ENCODE data around the gene MLLT1. TPM values are rescaled to one million over a fixed set of nuclear protein-coding genes. Genes with fewer than 3 reads are reported as not detected.

Gene MLLT1
- total RNA-seq, 1 experiment from 2014 or later, result 58.3 TPM

DNA sequence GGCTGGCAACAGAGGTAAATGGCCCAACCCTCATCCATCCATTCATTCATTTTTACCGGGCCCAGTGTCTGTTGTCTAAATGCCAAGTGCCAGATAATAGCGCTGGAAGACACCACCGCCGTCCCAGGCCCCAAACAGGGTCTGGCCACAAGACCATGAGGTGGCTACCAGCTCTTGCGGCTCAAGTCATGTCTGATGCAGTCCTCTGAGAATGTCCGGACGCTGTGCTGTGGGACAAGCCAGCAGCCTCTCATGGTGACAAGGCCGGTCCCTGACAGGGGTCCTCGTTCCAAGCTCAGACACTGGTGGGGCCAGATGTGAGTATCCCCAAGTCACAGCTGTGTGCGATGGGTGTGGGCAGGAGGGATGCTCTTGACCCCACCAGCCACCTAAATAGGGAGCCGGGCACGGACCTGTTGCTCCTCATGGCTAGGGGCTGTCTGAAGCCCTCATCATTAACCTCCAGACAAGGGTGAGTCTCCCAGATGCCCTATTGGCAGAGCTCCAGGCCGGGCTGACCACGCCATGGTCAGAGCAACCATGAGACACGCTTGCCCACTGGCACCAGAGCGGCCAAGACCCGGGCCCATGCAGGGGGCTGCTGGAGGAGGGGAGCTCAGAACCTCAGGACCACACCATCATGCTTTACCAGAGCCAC, 58.4 kb downstream of the MLLT1 start:
- POLR2A ChIA-PET, result no interaction called here
- no TSS peak for BruUV-seq (replicated peaks)
- intact Hi-C loops (cut with micrococcal nuclease; ENCODE audit: unreplicated experiment) (no loop called here), in situ Hi-C loops (cut with HindIII; ENCODE audit: low pct_unique_long_range_greater_than_20kb, low sequenced_read_pairs) (no loop called here)
- DNase-seq (ENCODE audit: low read depth, low spot score) (no peak), ATAC-seq (no peak)
- no peak overlapping the region for H3K27ac ChIP-seq (ENCODE audit: low read length)
- CTCF ChIA-PET, result no interaction called here
- no peaks in the 10 kb centered on the region for H3K9me3 ChIP-seq (ENCODE audit: control insufficient read depth, insufficient read depth, low read depth, low read length)
- no peaks in the 10 kb centered on the region for H3K36me3 ChIP-seq (ENCODE audit: control insufficient read depth, insufficient read depth, low read length)
- H3K4me1 ChIP-seq (ENCODE audit: control insufficient read depth, insufficient read depth, low read length), result no peaks in the 10 kb centered on the region
- TF ChIP-seq, protein P1, sequence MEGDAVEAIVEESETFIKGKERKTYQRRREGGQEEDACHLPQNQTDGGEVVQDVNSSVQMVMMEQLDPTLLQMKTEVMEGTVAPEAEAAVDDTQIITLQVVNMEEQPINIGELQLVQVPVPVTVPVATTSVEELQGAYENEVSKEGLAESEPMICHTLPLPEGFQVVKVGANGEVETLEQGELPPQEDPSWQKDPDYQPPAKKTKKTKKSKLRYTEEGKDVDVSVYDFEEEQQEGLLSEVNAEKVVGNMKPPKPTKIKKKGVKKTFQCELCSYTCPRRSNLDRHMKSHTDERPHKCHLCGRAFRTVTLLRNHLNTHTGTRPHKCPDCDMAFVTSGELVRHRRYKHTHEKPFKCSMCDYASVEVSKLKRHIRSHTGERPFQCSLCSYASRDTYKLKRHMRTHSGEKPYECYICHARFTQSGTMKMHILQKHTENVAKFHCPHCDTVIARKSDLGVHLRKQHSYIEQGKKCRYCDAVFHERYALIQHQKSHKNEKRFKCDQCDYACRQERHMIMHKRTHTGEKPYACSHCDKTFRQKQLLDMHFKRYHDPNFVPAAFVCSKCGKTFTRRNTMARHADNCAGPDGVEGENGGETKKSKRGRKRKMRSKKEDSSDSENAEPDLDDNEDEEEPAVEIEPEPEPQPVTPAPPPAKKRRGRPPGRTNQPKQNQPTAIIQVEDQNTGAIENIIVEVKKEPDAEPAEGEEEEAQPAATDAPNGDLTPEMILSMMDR (IDR thresholded peaks at IDR 0.05), result no peak
- TF ChIP-seq POLR2AphosphoS5 (IDR thresholded peaks at IDR 0.05; ENCODE audit: low read depth, low read length), result no peak
- TF ChIP-seq, protein P2, sequence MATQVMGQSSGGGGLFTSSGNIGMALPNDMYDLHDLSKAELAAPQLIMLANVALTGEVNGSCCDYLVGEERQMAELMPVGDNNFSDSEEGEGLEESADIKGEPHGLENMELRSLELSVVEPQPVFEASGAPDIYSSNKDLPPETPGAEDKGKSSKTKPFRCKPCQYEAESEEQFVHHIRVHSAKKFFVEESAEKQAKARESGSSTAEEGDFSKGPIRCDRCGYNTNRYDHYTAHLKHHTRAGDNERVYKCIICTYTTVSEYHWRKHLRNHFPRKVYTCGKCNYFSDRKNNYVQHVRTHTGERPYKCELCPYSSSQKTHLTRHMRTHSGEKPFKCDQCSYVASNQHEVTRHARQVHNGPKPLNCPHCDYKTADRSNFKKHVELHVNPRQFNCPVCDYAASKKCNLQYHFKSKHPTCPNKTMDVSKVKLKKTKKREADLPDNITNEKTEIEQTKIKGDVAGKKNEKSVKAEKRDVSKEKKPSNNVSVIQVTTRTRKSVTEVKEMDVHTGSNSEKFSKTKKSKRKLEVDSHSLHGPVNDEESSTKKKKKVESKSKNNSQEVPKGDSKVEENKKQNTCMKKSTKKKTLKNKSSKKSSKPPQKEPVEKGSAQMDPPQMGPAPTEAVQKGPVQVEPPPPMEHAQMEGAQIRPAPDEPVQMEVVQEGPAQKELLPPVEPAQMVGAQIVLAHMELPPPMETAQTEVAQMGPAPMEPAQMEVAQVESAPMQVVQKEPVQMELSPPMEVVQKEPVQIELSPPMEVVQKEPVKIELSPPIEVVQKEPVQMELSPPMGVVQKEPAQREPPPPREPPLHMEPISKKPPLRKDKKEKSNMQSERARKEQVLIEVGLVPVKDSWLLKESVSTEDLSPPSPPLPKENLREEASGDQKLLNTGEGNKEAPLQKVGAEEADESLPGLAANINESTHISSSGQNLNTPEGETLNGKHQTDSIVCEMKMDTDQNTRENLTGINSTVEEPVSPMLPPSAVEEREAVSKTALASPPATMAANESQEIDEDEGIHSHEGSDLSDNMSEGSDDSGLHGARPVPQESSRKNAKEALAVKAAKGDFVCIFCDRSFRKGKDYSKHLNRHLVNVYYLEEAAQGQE (IDR thresholded peaks at IDR 0.05; ENCODE audit: insufficient read depth in 1 of 2, low read depth in 2 of 2, low read length in 1 of 2), result no peak
- no peak for TF ChIP-seq TCF7L2 (IDR thresholded peaks at IDR 0.05; ENCODE audit: low read depth, low read length)
- no peak for TF ChIP-seq SIN3A (IDR thresholded peaks at IDR 0.05; ENCODE audit: borderline replicate concordance, insufficient read depth, low read depth, low read length)
- no peak overlapping the region for H3K4me3 ChIP-seq (ENCODE audit: low read depth in 2 of 2, low read length in 2 of 2)
- H3K27me3 ChIP-seq (ENCODE audit: control insufficient read depth, insufficient read depth, low read length), result no peaks in the 10 kb centered on the region

DNA sequence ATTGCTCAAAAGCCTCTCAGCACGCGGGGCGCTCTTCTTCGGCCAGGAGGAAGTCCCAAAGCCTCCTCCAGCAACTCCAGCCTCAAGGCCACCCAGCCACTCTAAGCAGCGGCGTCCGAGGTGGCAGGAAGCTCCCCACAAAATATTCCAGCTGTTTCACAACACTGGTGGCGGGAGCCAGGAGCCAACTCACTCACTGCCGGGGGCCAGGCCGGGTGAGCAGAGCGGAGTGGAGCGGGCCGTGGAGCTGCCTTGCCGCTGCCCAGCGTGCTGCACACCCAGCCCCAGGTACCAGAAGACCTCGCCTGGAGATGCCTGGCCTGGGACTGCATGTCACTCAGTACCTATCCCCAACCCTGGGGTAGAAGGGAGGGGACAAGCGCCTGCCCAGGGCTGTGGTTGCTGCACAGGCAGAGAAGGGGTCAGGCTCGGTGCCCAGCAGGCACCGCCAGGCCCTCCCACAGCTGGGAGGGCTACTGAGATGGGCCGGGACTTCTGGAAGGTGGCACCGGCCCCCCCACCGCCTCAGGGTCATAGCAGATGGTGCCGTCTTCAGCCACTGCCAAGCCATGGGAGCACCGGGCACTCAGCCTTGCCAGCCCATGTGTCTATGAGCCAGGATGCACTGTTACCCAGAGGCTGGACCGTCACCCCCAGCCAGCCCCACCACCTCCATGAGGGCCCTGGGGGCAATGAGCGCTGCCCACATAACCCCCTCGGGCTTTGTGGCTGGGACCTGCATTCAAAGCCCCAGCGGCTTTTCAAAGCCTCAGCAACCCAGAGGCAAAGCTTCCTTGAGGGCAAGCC, 59.2 kb downstream of the MLLT1 start:
- no peaks in the 10 kb centered on the region for H3K9me3 ChIP-seq (ENCODE audit: control insufficient read depth, insufficient read depth, low read depth, low read length)
- in situ Hi-C loops (cut with HindIII; ENCODE audit: low pct_unique_long_range_greater_than_20kb, low sequenced_read_pairs) (no loop called here), intact Hi-C loops (cut with micrococcal nuclease; ENCODE audit: unreplicated experiment) (no loop called here)
- H3K27me3 ChIP-seq (ENCODE audit: control insufficient read depth, insufficient read depth, low read length), result no peaks in the 10 kb centered on the region
- DNase-seq (ENCODE audit: low read depth, low spot score), result no peak
- TF ChIP-seq SIN3A (IDR thresholded peaks at IDR 0.05; ENCODE audit: borderline replicate concordance, insufficient read depth, low read depth, low read length), result no peak
- TF ChIP-seq, protein P1 (IDR thresholded peaks at IDR 0.05), result no peak
- TF ChIP-seq, protein P2 (IDR thresholded peaks at IDR 0.05; ENCODE audit: insufficient read depth in 1 of 2, low read depth in 2 of 2, low read length in 1 of 2), result no peak
- no peak for TF ChIP-seq POLR2AphosphoS5 (IDR thresholded peaks at IDR 0.05; ENCODE audit: low read depth, low read length)
- no peak for TF ChIP-seq TCF7L2 (IDR thresholded peaks at IDR 0.05; ENCODE audit: low read depth, low read length)
- no TSS peak for BruUV-seq (replicated peaks)
- ChIA-PET CTCF (no interaction called here), POLR2A (no interaction called here)
- H3K36me3 ChIP-seq (ENCODE audit: control insufficient read depth, insufficient read depth, low read length), result no peaks in the 10 kb centered on the region
- no peak for ATAC-seq
- H3K4me3 ChIP-seq (ENCODE audit: low read depth in 2 of 2, low read length in 2 of 2), result no peak overlapping the region
- no peak overlapping the region for H3K27ac ChIP-seq (ENCODE audit: low read length)
- H3K4me1 ChIP-seq (ENCODE audit: control insufficient read depth, insufficient read depth, low read length), result no peaks in the 10 kb centered on the region

All from Panc1 (cell line).